Measurements from ENCODE around the gene CAVIN1.
"Not testable (repeated sequence)": the region's sequence is repeated elsewhere in the genome, so short reads cannot be mapped to it uniquely, and the experiment has no call there.

CAVIN1 gene

GRCh38 chr17:42378959-42379594 lies 44.0 kb downstream of the CAVIN1 start:
- no peak for DNase-seq (ENCODE audit: low read depth)

- DNase-seq (ENCODE audit: low read depth), result no peak
Measured at GRCh38 chr17:42378359-42378958, 44.6 kb downstream of the CAVIN1 start.

GRCh38 chr17:42373896-42374295 lies 49.2 kb downstream of the CAVIN1 start:
- DNase-seq (ENCODE audit: low read depth), result no peak

GRCh38 chr17:42372142-42372541 lies 50.9 kb downstream of the CAVIN1 start:
- DNase-seq (ENCODE audit: low read depth), result no peak

- DNase-seq (ENCODE audit: low read depth), result not testable (repeated sequence)
Measured at GRCh38 chr17:42368797-42369561, 54.1 kb downstream of the CAVIN1 start.

- DNase-seq (ENCODE audit: low read depth), result not testable (repeated sequence)
Measured at GRCh38 chr17:42368310-42368709, 54.7 kb downstream of the CAVIN1 start.

- not testable (repeated sequence) for DNase-seq (ENCODE audit: low read depth)
Measured at GRCh38 chr17:42366176-42367023, 56.7 kb downstream of the CAVIN1 start.

GRCh38 chr17:42365136-42365535 lies 57.9 kb downstream of the CAVIN1 start:
- DNase-seq (ENCODE audit: low read depth), result peak; percentile 28

- DNase-seq (ENCODE audit: low read depth), result no peak
Measured at GRCh38 chr17:42363767-42364585, 59.1 kb downstream of the CAVIN1 start.

- DNase-seq (ENCODE audit: low read depth), result no peak
Measured at GRCh38 chr17:42363231-42363630, 59.8 kb downstream of the CAVIN1 start.

- no peak for DNase-seq (ENCODE audit: low read depth)
Measured at GRCh38 chr17:42362245-42362961, 60.7 kb downstream of the CAVIN1 start.

- DNase-seq (ENCODE audit: low read depth), result peak; percentile 30
Measured at GRCh38 chr17:42361781-42362186, 61.3 kb downstream of the CAVIN1 start.

- DNase-seq (ENCODE audit: low read depth), result not testable (repeated sequence)
Measured at GRCh38 chr17:42360388-42360787, 62.7 kb downstream of the CAVIN1 start.

GRCh38 chr17:42359133-42359532 lies 63.9 kb downstream of the CAVIN1 start:
- no peak for DNase-seq (ENCODE audit: low read depth)

GRCh38 chr17:42358434-42358833 lies 64.6 kb downstream of the CAVIN1 start:
- DNase-seq (ENCODE audit: low read depth), result no peak

- no peak for DNase-seq (ENCODE audit: low read depth)
Measured at GRCh38 chr17:42354956-42355843, 67.9 kb downstream of the CAVIN1 start.

Data from activated T-cell treated with anti-CD3 and anti-CD28 coated beads for 24 hours (primary cell).